NCI-H2081 (cell line): ENCODE data around the gene FHAD1.

Experiments
- DNase-seq, 2 experiments: peaks; one replicate each; lab custom pipeline; 2025; lab: John Stamatoyannopoulos, UW

FHAD1 gene

GRCh38 chr1:15218287-15219279, 28.4 kb upstream of the FHAD1 start:
- no peak for DNase-seq

- DNase-seq: no peak
These were observed 27.6 kb upstream of the FHAD1 start for GRCh38 chr1:15219280-15220023.

GRCh38 chr1:15220024-15220392, 27.0 kb upstream of the FHAD1 start:
- DNase-seq: no peak

- no peak for DNase-seq
These were observed 26.1 kb upstream of the FHAD1 start for GRCh38 chr1:15220825-15221431.

- DNase-seq: no peak
These were observed 24.2 kb upstream of the FHAD1 start for GRCh38 chr1:15222653-15223303.

- DNase-seq: no peak
These were observed 22.7 kb upstream of the FHAD1 start for GRCh38 chr1:15224259-15224869.

GRCh38 chr1:15224974-15225373, 22.0 kb upstream of the FHAD1 start:
- no peak for DNase-seq

- DNase-seq: no peak
These were observed 21.6 kb upstream of the FHAD1 start for GRCh38 chr1:15225461-15225860.

GRCh38 chr1:15226388-15227255, 20.4 kb upstream of the FHAD1 start:
- no peak for DNase-seq

- no peak for DNase-seq
These were observed 17.3 kb upstream of the FHAD1 start for GRCh38 chr1:15229707-15230131.

- no peak for DNase-seq
These were observed 15.3 kb upstream of the FHAD1 start for GRCh38 chr1:15231714-15232201.

GRCh38 chr1:15233689-15234088, 13.3 kb upstream of the FHAD1 start:
- no peak for DNase-seq

- no peak for DNase-seq
These were observed 10.7 kb upstream of the FHAD1 start for GRCh38 chr1:15236321-15236721.

- no peak for DNase-seq
These were observed 10.3 kb upstream of the FHAD1 start for GRCh38 chr1:15236746-15237145.

GRCh38 chr1:15238789-15239188, 8.2 kb upstream of the FHAD1 start:
- DNase-seq: no peak

- DNase-seq: no peak
These were observed 4.3 kb upstream of the FHAD1 start for GRCh38 chr1:15242766-15243165.

GRCh38 chr1:15243275-15244043, 3.6 kb upstream of the FHAD1 start:
- DNase-seq: no peak

- DNase-seq: no peak
These were observed 2.2 kb upstream of the FHAD1 start for GRCh38 chr1:15244813-15245212.

- no peak for DNase-seq
These were observed 1.2 kb upstream of the FHAD1 start for GRCh38 chr1:15245593-15246360.
